ENCODE results near the gene SCN4B. TPM values are rescaled to one million over a fixed set of nuclear protein-coding genes. Genes with fewer than 3 reads are reported as not detected.

Gene SCN4B
- total RNA-seq, 1 donor from 2014 or later = 0.79 TPM

DNA sequence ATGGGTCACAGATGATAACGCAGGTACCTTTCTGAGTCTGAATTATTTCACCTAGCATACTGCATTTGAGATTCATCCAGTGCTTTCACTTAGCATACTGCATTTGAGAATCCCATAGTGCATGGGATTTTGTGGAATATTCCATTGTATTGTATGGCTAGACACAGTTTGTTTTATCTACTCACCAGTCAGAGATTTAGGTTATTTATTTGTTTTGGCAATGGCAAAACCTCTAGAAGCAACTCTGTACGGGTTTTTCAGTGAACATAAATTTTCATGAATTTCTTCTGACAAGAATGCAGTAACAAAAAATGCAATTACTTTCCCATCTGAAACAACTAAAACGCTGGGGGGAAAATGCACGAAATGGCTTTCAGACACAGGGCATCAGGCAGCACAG, 24.3 kb downstream of the SCN4B start:
- DNase-seq (ENCODE audit: low read depth) = no peak
- TF ChIP-seq, protein P1, sequence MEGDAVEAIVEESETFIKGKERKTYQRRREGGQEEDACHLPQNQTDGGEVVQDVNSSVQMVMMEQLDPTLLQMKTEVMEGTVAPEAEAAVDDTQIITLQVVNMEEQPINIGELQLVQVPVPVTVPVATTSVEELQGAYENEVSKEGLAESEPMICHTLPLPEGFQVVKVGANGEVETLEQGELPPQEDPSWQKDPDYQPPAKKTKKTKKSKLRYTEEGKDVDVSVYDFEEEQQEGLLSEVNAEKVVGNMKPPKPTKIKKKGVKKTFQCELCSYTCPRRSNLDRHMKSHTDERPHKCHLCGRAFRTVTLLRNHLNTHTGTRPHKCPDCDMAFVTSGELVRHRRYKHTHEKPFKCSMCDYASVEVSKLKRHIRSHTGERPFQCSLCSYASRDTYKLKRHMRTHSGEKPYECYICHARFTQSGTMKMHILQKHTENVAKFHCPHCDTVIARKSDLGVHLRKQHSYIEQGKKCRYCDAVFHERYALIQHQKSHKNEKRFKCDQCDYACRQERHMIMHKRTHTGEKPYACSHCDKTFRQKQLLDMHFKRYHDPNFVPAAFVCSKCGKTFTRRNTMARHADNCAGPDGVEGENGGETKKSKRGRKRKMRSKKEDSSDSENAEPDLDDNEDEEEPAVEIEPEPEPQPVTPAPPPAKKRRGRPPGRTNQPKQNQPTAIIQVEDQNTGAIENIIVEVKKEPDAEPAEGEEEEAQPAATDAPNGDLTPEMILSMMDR (IDR thresholded peaks at IDR 0.05; ENCODE audit: insufficient read depth, low read length, poor library complexity, severe bottlenecking) = no peak
- Histone ChIP-seq H3K36me3 (ENCODE audit: control insufficient read depth, insufficient read depth, low read length) (no peaks in the 10 kb centered on the region), H3K27me3 (ENCODE audit: control insufficient read depth, insufficient read depth, low read length) (peaks cover 10% of the 10 kb centered on the region), H3K4me3 (ENCODE audit: low read depth, low read length) (no peak overlapping the region)

DNA sequence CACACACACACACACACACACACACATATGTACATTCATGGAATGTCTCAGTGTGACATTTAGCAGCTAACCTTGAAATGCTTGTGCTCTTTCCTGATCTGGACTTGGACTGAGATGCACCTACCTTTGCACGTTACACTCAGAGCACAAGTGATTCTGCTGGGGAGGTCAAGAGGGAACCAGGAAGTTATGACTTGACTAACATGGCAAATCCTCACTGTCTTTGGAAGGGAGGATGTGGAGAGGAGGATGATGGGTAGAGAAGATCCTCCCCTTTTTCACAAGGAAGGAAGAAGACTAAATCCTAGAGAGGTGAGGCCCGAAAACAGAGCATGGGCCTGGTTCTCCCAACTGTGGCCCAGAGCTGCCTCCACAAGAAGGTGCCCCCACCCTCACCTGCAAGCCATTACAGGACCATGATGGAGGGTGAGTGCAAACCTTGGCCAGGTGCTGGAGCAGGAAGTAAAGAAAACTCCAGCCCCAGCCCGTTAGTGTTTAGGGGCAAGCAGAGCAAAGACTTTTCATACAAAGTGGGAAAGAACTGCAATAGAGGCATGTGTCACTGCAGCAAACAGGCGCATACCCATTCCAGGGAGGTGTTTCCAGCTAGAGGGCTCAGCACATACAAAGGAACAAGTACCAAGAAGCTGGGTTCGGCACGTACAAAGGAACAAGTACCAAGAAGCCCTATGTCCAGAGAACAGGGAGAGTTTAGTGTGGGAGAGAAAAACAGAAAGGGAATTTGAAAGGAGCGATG, 26.4 kb downstream of the SCN4B start:
- TF ChIP-seq, protein P1 (IDR thresholded peaks at IDR 0.05; ENCODE audit: insufficient read depth, low read length, poor library complexity, severe bottlenecking) = no peak
- H3K27me3 ChIP-seq (ENCODE audit: control insufficient read depth, insufficient read depth, low read length) = peaks cover 8% of the 10 kb centered on the region
- H3K36me3 ChIP-seq (ENCODE audit: control insufficient read depth, insufficient read depth, low read length) = no peaks in the 10 kb centered on the region
- DNase-seq (ENCODE audit: low read depth) = no peak
- no peak overlapping the region for H3K4me3 ChIP-seq (ENCODE audit: low read depth, low read length)

DNA sequence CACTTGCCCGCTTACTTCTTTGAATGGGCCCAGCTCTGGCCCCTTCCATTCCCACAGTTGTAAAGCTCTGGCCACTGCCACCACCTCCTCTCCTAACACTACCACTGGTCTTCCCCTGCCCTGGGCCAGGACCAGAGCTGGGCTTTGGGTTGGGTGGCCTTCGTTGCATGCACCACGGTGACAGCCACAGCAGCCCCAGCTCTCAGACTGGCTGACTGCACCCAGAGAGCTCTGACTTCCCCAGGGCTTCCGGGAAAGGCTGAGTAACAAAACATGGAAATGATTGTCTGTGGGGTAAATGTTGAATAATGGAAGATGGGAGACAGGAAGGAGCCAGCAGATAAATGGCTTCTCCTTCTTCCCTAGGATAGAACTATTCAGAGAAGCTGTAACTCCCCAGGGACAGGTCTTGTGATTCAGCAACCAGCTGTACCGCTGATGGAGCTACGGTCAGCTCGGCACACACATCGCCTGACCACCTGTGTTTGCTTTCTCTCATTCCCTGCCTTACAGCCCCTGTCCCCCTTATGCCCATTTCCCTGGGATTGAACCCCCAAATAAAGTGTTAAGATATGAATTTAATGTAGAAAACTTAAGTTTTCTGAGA, 27.6 kb downstream of the SCN4B start:
- Histone ChIP-seq H3K36me3 (ENCODE audit: control insufficient read depth, insufficient read depth, low read length) (no peaks in the 10 kb centered on the region), H3K27me3 (ENCODE audit: control insufficient read depth, insufficient read depth, low read length) (peaks cover 8% of the 10 kb centered on the region), H3K4me3 (ENCODE audit: low read depth, low read length) (no peak overlapping the region)
- DNase-seq (ENCODE audit: low read depth) = no peak
- TF ChIP-seq, protein P1 (IDR thresholded peaks at IDR 0.05; ENCODE audit: insufficient read depth, low read length, poor library complexity, severe bottlenecking) = no peak

DNA sequence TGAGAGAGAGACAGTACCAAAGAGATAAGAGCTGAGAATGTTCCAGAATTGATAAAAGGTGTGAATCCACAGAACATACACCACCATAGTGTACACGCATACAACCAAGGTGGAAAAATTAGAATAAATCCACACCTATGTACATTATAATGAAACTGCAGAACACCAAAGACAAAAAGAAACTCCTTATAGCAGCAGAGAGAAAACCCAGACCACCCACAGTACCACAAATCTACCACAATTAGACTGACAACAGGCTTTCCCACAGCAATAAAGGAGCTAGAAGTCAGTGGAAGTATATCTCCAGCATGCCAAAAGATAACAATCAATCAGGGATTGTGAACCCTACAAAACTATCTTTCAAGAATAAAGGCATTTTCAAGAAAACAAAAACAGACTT, 31.8 kb downstream of the SCN4B start:
- Histone ChIP-seq H3K4me3 (ENCODE audit: low read depth, low read length) (no peak overlapping the region), H3K36me3 (ENCODE audit: control insufficient read depth, insufficient read depth, low read length) (no peaks in the 10 kb centered on the region), H3K27me3 (ENCODE audit: control insufficient read depth, insufficient read depth, low read length) (peaks cover 12% of the 10 kb centered on the region)
- TF ChIP-seq, protein P1 (IDR thresholded peaks at IDR 0.05; ENCODE audit: insufficient read depth, low read length, poor library complexity, severe bottlenecking) = no peak
- DNase-seq (ENCODE audit: low read depth) = no peak

DNA sequence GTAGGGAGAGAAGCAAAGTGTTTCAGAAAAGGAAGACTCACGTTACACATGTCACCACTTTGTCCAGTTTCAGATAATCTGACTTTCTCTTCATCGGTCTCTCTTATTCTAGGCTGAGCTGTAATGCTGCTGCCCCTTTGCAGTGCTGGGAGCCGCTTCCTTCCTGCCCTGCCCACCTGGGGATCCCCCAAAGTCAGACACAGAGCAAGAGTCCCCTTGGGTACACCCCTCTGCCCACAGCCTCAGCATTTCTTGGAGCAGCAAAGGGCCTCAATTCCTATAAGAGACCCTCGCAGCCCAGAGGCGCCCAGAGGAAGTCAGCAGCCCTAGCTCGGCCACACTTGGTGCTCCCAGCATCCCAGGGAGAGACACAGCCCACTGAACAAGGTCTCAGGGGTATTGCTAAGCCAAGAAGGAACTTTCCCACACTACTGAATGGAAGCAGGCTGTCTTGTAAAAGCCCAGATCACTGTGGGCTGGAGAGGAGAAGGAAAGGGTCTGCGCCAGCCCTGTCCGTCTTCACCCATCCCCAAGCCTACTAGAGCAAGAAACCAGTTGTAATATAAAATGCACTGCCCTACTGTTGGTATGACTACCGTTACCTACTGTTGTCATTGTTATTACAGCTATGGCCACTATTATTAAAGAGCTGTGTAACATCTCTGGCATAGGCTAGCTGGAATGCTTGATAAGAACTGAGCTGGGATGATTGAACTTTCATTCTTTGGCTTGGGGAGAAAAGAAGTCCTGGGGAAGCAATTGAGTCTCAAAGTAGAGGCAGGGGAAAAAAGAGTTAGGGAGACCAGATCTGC, 34.6 kb downstream of the SCN4B start:
- no peak for DNase-seq (ENCODE audit: low read depth)
- Histone ChIP-seq H3K27me3 (ENCODE audit: control insufficient read depth, insufficient read depth, low read length) (peaks cover 12% of the 10 kb centered on the region), H3K36me3 (ENCODE audit: control insufficient read depth, insufficient read depth, low read length) (no peaks in the 10 kb centered on the region), H3K4me3 (ENCODE audit: low read depth, low read length) (no peak overlapping the region)
- TF ChIP-seq, protein P1 (IDR thresholded peaks at IDR 0.05; ENCODE audit: insufficient read depth, low read length, poor library complexity, severe bottlenecking) = no peak
